Activated T-helper 17 cell treated with anti-CD3 and anti-CD28 coated beads, Interleukin-2, amount 50 U/mL, for 72 hours (primary cell): ENCODE results near the gene NCK2. TPM values are rescaled to one million over a fixed set of nuclear protein-coding genes. Genes with fewer than 3 reads are reported as not detected.

Experiments used
- ATAC-seq: fragments of 150-1000 bp; cut with Tn5 transposase; replicated peaks from 2 replicates; pipeline ENCODE4 v1.10.0; 2021; ENCODE audit warnings: mild to moderate bottlenecking, moderate library complexity
- H3K27ac Mint-ChIP-seq: one replicate; pipeline ENCODE4 v1.8.0; 2022; ENCODE audit warnings: mixed read lengths
- H3K27me3 Mint-ChIP-seq: one replicate; pipeline ENCODE4 v1.8.0; 2022; ENCODE audit warnings: mixed read lengths
- H3K36me3 Mint-ChIP-seq: one replicate; pipeline ENCODE4 v1.8.0; 2022; ENCODE audit warnings: low read depth, mild to moderate bottlenecking, mixed read lengths
- H3K4me1 Mint-ChIP-seq: one replicate; pipeline ENCODE4 v1.8.0; 2022; ENCODE audit warnings: mixed read lengths
- H3K4me3 Mint-ChIP-seq: one replicate; pipeline ENCODE4 v1.8.0; 2022; ENCODE audit warnings: mild to moderate bottlenecking, mixed read lengths
- H3K9me3 Mint-ChIP-seq: one replicate; pipeline ENCODE4 v1.8.0; 2022; ENCODE audit warnings: mixed read lengths
- total RNA-seq, 2 donors: library from RNA; stranded (reverse); gene quantifications; one replicate each; pipeline ENCODE4 v1.2.3, GENCODE V29; 2022

NCK2 gene
- total RNA-seq, 2 donors from 2014 or later, result 75.4 to 85.4 TPM

DNA sequence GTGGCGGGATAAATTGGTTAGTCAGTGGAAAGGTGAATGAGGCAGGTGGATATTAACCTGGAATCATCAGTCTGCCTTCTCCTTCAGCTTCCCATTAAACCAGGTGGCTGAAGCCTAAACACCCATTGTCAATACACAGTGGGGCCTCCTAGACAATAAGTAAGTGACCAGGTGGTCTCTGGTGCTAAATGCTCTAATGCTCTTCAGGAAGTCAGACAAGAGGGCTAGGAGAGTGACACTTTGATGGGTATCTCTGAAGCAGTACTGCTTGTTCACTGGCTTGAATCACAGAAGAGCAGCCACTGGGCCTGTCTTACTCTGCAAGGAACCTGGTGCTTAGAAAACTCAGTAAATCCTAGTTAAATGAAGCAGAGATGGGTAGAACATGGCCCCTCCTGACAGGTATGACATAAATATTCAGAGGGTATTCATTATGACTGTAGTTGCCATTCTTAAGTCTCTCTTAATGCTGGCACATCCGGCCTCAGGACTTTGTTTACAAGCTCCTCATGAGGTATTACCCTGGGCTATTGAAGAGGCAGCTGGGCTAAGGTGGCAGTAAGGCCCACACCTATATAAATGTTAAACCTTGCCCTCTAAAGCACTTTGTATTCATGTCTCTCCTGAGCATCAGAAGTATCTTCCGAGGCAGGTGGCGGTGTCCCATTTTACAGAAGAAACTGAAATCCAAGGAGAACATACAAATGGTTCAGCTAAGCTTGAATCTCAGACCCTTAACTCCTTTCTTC is 104.9 kb downstream of the NCK2 start:
- H3K9me3 Mint-ChIP-seq, result no peaks in the 10 kb centered on the region
- H3K36me3 Mint-ChIP-seq, result peaks cover 75% of the 10 kb centered on the region
- no peaks in the 10 kb centered on the region for H3K27me3 Mint-ChIP-seq
- no peak overlapping the region for H3K4me3 Mint-ChIP-seq
- H3K4me1 Mint-ChIP-seq, result peaks cover 28% of the 10 kb centered on the region
- peak; percentile 48 for ATAC-seq
- H3K27ac Mint-ChIP-seq, result peak overlapping the region; percentile 64

DNA sequence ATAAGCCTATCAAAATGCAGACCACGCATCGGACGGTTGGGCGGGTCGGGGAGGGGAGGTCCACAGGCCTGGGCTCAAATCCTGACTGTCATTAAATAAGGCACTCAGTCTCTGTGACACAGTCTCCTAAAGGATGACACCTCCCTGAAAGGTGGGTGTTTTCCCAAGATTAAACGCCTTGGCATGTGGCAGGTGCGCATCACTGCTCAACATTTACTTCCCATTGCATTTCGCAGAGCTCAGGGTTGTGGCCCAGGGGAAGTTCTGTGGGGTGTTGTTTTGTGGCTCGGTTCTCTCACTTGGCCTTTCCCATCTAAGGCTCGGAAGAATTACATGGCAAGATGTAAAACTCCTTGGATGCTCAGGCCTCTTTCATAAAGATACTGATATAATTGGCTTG is 107.4 kb downstream of the NCK2 start:
- Mint-ChIP-seq H3K4me3 (no peak overlapping the region), H3K9me3 (no peaks in the 10 kb centered on the region), H3K4me1 (peaks cover 44% of the 10 kb centered on the region), H3K27ac (no peak overlapping the region), H3K36me3 (peaks cover 77% of the 10 kb centered on the region), H3K27me3 (no peaks in the 10 kb centered on the region)
- no peak for ATAC-seq

DNA sequence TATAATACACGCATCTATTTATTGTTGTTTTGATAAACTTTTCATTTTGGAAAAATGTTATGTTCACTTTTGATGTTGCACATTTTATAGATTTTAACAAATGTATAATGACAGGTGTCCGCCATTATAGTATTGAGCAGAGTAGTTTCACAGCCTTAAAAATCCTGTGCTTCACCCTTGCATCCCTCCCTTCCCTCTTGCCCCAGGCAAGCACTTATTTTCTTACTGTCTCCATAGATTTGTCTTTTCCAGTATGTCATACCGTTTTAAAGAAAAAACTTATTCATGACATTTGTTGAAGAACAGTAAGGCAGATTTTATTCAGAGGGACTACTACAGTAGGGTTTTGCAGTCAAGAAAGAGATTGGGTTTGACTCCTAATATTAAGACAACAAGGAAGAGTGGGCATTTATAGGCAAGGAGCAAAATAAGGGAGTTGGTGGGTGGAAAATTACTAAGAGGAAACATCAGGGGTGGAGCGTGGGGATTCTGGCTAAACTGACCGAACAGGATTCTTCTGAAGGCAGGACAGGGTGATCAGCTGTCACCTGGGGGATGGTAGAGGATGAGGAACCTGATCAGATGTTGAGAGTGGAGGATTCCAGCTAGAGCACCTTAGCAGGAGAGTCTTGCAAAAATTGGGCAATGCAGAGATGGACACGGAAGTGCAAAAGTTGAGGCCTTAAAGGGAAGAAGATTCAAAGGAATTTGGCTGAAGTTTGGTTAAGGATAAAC is 108.8 kb downstream of the NCK2 start:
- Mint-ChIP-seq H3K36me3 (peaks cover 77% of the 10 kb centered on the region), H3K4me3 (no peak overlapping the region), H3K4me1 (peaks cover 54% of the 10 kb centered on the region), H3K27me3 (no peaks in the 10 kb centered on the region), H3K9me3 (no peaks in the 10 kb centered on the region), H3K27ac (peak overlapping the region; percentile 50)
- ATAC-seq, result no peak

DNA sequence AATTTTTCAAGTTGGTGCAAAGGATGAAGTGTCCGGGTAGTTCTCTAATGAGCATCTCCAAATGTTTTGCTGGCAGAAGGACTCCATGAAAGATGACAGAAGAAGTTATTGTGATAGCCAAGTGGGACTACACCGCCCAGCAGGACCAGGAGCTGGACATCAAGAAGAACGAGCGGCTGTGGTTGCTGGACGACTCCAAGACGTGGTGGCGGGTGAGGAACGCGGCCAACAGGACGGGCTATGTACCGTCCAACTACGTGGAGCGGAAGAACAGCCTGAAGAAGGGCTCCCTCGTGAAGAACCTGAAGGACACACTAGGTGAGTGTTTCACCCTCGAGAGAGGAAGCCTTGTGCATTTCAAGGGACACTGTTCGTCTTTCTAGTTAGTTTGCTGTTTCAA is 110.3 kb downstream of the NCK2 start:
- Mint-ChIP-seq H3K4me1 (peaks cover 61% of the 10 kb centered on the region), H3K36me3 (peaks cover 82% of the 10 kb centered on the region), H3K4me3 (peak overlapping the region; percentile 84), H3K27ac (peak overlapping the region; percentile 99), H3K9me3 (no peaks in the 10 kb centered on the region), H3K27me3 (no peaks in the 10 kb centered on the region)
- no peak for ATAC-seq

DNA sequence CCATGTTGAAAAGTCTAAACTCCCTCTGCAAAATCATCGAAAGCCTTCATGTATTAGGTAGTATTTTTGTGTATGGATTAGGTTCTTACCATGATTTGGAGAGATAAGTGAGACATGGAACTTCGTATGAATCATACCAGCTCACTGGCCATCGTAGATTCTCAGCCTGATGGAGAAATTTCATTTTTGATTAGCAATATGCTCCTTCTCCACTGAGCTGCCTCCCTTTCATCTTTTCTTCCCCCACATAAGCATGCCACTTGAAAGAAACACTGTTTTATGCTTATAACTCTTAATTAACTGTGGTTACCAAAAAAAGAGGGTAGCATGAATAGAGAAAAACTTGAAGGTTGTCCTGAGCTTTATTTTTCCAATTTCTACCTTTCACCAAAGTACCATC is 111.9 kb downstream of the NCK2 start:
- Mint-ChIP-seq H3K4me3 (peak overlapping the region; percentile 84), H3K36me3 (peaks cover 85% of the 10 kb centered on the region)
- peak; percentile 54 for ATAC-seq

DNA sequence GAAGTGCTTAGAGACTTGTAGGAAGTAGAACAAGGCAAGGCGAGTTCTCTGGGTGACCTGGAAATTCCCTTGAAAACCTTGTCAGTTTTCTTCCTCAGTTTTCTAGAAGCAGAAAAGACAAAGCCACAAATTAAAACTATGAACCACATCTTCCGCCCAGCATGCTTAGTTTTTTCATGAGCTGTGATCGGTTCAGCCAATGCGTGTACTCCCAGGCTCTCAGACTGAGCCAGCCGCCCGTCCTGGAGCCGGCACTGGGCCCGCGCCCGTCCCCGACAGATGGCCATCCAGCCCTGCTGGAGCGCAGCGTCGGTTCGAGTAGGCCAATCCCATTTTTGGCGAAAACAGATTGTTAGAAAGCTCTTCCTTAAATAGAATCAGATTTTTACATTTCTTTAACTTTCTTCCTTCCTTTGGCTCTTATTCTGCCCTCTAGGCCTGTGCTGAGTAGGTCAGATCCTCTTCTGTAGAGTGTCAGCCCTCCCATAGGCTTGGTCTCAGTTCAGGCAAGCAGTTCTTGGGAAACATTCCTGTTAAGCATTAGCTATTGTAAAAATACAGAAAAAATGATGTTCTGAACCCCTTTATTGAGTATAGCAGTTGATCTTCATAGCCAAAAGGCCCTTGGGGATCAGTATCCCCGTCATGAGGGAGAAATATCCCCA is 112.5 kb downstream of the NCK2 start:
- Mint-ChIP-seq H3K4me3 (peak overlapping the region; percentile 84), H3K36me3 (peaks cover 86% of the 10 kb centered on the region), H3K27ac (peak overlapping the region; percentile 99), H3K27me3 (no peaks in the 10 kb centered on the region), H3K9me3 (no peaks in the 10 kb centered on the region), H3K4me1 (peaks cover 67% of the 10 kb centered on the region)
- peak; percentile 61 for ATAC-seq

More for the DNA sequence above, 111.9 kb downstream of the NCK2 start:
- Mint-ChIP-seq H3K27me3 (no peaks in the 10 kb centered on the region), H3K4me1 (peaks cover 71% of the 10 kb centered on the region), H3K9me3 (no peaks in the 10 kb centered on the region), H3K27ac (peak overlapping the region; percentile 99)

DNA sequence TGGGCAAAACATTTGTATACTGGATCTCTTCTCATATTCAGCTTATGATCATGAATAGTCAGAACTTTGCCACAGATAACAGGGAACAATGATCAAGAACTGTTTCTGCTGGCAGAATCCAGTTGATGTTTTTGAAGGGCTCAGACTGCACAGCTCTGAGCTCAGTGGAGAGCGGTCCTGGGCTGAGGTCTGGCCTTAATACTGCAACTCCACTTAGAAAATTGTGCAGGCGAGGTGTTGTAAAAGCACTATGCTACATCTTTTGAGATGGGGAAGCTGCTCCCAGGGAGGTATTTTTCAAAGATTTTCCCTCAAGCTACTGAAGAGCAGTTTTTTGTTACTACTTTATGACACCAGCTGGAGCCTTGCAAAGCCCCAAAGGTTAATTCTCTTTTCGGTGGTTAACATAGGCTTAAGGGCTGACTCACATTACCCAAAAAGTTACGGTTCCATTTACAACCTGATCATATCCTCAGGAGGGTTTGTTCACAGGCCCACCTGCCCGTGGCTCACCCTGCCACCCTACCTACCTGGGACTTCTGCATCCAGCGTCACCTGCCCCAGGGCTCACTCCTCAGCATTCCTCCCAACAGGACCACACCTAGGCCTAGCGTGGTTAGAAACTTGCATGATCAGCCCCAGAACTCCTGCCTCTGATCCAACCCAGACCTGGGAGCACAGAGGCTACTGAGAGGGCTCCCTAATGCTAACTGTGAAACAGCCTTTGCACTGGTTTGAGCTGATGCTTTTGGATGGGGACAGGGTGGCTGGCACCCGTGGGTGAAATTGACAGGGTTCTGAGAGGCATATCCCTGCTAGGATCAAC is 114.4 kb downstream of the NCK2 start:
- no peaks in the 10 kb centered on the region for H3K27me3 Mint-ChIP-seq
- H3K27ac Mint-ChIP-seq, result peak overlapping the region; percentile 99
- peaks cover 70% of the 10 kb centered on the region for H3K4me1 Mint-ChIP-seq
- H3K4me3 Mint-ChIP-seq, result peak overlapping the region; percentile 84
- peak; percentile 69 for ATAC-seq
- peaks cover 91% of the 10 kb centered on the region for H3K36me3 Mint-ChIP-seq
- no peaks in the 10 kb centered on the region for H3K9me3 Mint-ChIP-seq

DNA sequence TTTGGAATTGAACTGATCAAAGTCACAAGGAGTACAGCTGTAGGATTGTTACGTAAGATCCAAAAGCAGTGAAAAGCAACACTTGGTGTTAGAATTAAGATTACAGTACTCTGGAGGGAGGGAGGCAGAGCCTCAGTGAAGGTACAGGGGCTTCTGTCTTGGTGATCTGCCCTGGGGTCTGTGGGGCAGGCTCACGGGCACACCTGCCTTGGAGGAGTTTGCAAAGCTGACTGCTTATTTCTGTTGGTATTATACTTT is 114.9 kb downstream of the NCK2 start:
- Mint-ChIP-seq H3K4me3 (peak overlapping the region; percentile 84), H3K27ac (peak overlapping the region; percentile 99), H3K9me3 (no peaks in the 10 kb centered on the region), H3K4me1 (peaks cover 76% of the 10 kb centered on the region), H3K36me3 (peaks cover 95% of the 10 kb centered on the region), H3K27me3 (no peaks in the 10 kb centered on the region)
- ATAC-seq, result no peak

DNA sequence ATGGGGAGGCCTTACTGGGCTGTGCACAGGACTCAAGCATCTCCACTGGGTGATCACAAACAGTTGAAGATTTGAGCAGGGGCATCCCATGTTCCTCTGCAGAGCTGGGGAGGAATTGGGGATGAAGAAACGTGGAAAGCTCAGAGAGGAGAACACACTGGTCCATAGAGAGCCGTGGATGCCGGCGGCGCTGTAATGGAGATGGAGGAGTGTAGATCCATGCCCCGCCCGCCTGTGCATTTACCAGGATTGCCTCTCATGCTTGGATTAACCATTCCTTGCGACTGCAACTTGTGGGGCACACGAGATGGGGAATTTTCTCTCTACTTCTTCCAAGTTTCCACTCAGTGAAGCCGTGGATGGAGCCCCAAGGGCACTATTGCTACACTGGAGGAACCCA is 115.9 kb downstream of the NCK2 start:
- Mint-ChIP-seq H3K36me3 (peaks cover 95% of the 10 kb centered on the region), H3K4me3 (peak overlapping the region; percentile 84), H3K9me3 (no peaks in the 10 kb centered on the region), H3K27me3 (no peaks in the 10 kb centered on the region), H3K4me1 (peaks cover 80% of the 10 kb centered on the region), H3K27ac (peak overlapping the region; percentile 56)
- no peak for ATAC-seq

DNA sequence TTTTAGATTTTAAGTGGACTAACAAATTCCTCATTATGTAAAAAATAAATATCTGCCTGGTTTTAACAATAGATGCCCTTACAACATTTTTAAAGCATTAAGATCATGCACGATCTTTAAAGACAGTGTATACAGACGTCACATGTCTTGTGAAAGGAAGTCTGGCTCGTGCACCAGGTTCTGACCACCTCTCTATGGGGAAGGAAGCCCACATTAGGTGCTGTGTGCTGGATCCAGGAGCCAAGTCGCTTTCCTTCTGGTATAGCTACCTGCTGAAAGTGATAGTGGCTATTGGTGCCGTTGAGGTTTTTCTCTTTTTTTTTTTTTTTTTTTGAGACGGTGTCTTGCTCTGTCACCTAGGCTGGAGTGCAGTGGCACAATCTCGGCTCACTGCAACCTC is 116.5 kb downstream of the NCK2 start:
- Mint-ChIP-seq H3K27me3 (no peaks in the 10 kb centered on the region), H3K9me3 (no peaks in the 10 kb centered on the region), H3K4me3 (peak overlapping the region; percentile 84), H3K36me3 (peaks cover 90% of the 10 kb centered on the region), H3K27ac (peak overlapping the region; percentile 56), H3K4me1 (peaks cover 79% of the 10 kb centered on the region)
- ATAC-seq, result no peak

DNA sequence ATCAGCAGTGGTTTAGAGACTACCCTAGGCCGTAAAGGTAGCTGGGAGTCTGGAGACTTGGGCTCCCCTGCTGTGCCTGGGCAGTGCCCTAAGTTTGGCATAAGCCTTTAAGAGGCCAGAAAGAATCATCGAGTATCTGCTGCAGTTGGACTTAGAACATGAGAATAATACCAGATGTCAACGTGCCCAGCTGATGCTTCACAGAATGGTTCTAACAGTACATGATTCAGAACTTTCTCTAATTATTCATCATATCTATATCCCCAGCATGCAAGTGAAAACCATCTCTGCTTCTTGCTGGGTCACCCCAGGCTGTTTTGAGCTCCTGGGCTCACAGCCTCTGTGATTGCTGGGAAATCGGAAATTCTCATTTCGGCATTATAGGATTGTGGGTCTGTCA is 118.1 kb downstream of the NCK2 start:
- peak; percentile 30 for ATAC-seq
- Mint-ChIP-seq H3K4me1 (peaks cover 74% of the 10 kb centered on the region), H3K4me3 (peak overlapping the region; percentile 67), H3K36me3 (peaks cover 82% of the 10 kb centered on the region), H3K27me3 (no peaks in the 10 kb centered on the region), H3K9me3 (no peaks in the 10 kb centered on the region), H3K27ac (peak overlapping the region; percentile 83)

DNA sequence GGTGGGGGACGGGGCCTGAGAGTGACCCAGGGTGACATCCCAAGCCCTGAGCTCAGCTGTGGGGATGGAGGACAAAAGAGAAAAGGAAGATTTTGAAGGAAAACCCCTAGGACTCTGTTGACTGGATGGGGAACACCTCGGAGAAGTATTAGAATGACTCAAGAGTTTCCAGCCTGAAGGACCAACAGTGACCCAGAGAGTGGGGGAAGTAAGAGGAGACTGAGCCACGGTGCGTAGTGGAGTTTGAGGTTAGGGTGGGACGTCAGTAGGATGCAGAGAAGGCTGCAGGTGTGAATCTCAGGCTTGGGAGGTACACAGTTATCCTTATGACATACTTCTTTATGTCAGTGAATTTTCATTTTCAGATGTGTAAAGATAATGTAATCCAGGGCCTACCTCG is 119.5 kb downstream of the NCK2 start:
- Mint-ChIP-seq H3K9me3 (no peaks in the 10 kb centered on the region), H3K36me3 (peaks cover 82% of the 10 kb centered on the region), H3K27me3 (no peaks in the 10 kb centered on the region), H3K4me3 (peak overlapping the region; percentile 67), H3K4me1 (peaks cover 71% of the 10 kb centered on the region), H3K27ac (peak overlapping the region; percentile 83)
- ATAC-seq, result peak; percentile 73

DNA sequence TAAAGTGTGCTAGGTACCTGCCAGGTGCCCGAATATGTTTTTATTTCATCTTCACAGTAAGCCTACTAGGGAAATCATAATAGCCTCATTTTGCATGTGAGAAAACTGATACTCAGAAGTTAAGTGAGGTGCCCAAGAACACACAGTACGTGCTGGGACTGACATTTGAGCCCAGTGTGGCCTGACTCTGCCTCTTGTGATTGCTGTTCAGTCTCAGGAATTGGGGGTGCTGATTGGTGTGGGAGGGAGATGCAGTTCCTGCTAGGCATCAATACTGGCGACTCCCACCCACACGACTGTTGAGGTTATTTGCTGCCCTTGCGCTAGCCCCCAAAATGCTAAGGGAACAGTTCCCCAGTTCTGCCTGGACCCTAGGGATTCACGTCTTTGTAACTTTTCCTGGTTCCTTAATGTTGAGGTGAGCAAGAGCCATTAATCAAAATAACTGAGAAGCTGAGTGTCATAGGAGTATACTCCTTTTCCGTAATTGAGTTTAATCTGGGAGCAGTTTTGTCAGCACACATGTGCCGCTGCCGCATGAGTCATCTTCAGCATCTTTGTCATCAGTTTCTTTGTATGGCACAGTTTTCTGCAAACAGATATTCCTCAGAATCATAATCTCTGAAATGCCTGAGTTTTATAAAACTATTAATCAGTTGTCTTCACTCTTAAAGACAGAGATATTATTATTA is 120.7 kb downstream of the NCK2 start:
- Mint-ChIP-seq H3K27ac (peak overlapping the region; percentile 83), H3K4me1 (peaks cover 77% of the 10 kb centered on the region), H3K27me3 (no peaks in the 10 kb centered on the region), H3K4me3 (peak overlapping the region; percentile 67), H3K9me3 (no peaks in the 10 kb centered on the region), H3K36me3 (peaks cover 82% of the 10 kb centered on the region)
- ATAC-seq, result peak; percentile 62
